MM.1S (cell line): Measurements from ENCODE around the gene SLX1B.
"Not testable (repeated sequence)": the region's sequence is repeated elsewhere in the genome, so short reads cannot be mapped to it uniquely, and the experiment has no call there.

Source experiments
- CTCF ChIP-seq: fragments of 300-600 bp; sonication (generic); IDR thresholded peaks from 2 replicates; pipeline ENCODE4 v1.5.1; 2016; ENCODE audit warnings: antibody characterized with exemption, low read length, mixed read lengths
- EZH2 ChIP-seq: fragments of 300-600 bp; sonication (generic); optimal IDR thresholded peaks from 2 replicates; pipeline ENCODE3; 2017; ENCODE audit warnings: low read depth, mild to moderate bottlenecking, antibody characterized with exemption, low read length, mixed read lengths

DNA sequence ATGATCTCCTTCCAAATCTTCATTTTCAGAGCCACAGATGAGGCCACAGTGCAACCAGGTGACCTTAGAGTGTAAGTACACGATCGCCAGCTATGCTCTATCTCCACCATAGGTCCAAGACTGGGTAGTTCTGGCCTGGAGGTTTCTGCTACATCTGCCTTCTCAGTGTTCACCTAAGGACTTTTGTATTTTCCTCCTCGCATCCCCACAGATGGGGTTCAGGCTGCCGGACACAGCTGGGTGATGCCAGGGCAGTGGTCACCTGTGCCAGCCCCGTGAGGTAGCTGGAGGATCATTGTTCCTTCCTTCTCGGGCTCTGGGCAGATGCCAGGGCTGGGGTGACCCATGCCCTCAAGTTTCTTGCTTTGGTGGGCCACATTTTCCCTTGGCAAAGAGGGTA lies 52.0 kb downstream of the SLX1B start, which contains the start of gene NPIPB12:
- not testable (repeated sequence) for TF ChIP-seq EZH2, CTCF
